Mammary epithelial cell (primary cell): Measurements from ENCODE around the gene MAPKBP1.

Source experiments
- CTCF ChIP-seq, 2 donors: IDR thresholded peaks in 1 of 2; conservative IDR thresholded peaks in 1 of 2; 2 replicates each; pipeline ENCODE4 v1.5.1; 2011 to 2012; ENCODE audit warnings: inconsistent platforms in 2 of 2, low read length in 2 of 2, mild to moderate bottlenecking in 2 of 2, control low read depth in 1 of 2, low read depth in 1 of 2; ENCODE audit not compliant: insufficient read depth in 1 of 2; ENCODE audit errors: extremely low read depth in 1 of 2
- EZH2 ChIP-seq: IDR thresholded peaks from 2 replicates; pipeline ENCODE4 v1.6.1; 2012; ENCODE audit warnings: low read length, inconsistent platforms, borderline replicate concordance

GRCh38 chr15:41874736-41875135 lies 100.5 kb downstream of the MAPKBP1 start:
- TF ChIP-seq CTCF (conservative IDR thresholded peaks at IDR 0.05 in 1 of 2, IDR thresholded peaks at IDR 0.05 in 1 of 2; ENCODE audit: extremely low read depth in 1 of 2, insufficient read depth in 1 of 2, low read depth in 1 of 2, low read length in 2 of 2) (no peak), EZH2 (no peak)
